Upper lobe of left lung (tissue), 6 donors: ENCODE data around the gene TMEM184B. TPM values are rescaled to one million over a fixed set of nuclear protein-coding genes. Genes with fewer than 3 reads are reported as not detected.

Experiments
- ATAC-seq, 2 donors: fragments of 200-7000 bp; cut with Tn5 transposase; one replicate each; pipeline ENCODE4 v1.9.1; 2022; ENCODE audit warnings: mild to moderate bottlenecking in 2 of 2, moderate library complexity in 2 of 2; ENCODE audit not compliant: low FRiP score in 2 of 2
- DNase-seq, 2 donors: peaks; one replicate each; pipeline ENCODE4 v3.0.0-alpha.2; 2019 to 2020
- H3K27ac ChIP-seq, 4 donors: fragments of 200-600 bp; sonication (generic); one replicate each; pipeline ENCODE4 v1.5.1; 2016 to 2019
- H3K27me3 ChIP-seq, 4 donors: fragments of 200-600 bp; sonication (generic); one replicate each; pipeline ENCODE4 v1.5.1; 2017 to 2019
- H3K36me3 ChIP-seq, 4 donors: fragments of 200-600 bp; sonication (generic); one replicate each; pipeline ENCODE4 v1.5.1; 2016 to 2019
- H3K4me1 ChIP-seq, 4 donors: fragments of 200-600 bp; sonication (generic); one replicate each; pipeline ENCODE4 v1.5.1; 2018 to 2019
- H3K4me3 ChIP-seq, 4 donors: fragments of 200-600 bp; sonication (generic); one replicate each; pipeline ENCODE4 v1.5.1; 2017 to 2019; ENCODE audit warnings: mild to moderate bottlenecking in 2 of 4, moderate library complexity in 1 of 4
- H3K9me3 ChIP-seq, 4 donors: fragments of 200-600 bp; sonication (generic); one replicate each; pipeline ENCODE4 v1.5.1; 2018 to 2019
- CTCF ChIP-seq, 6 experiments: fragments of 450-650 bp in 4 of 6; fragments of 200-600 bp in 2 of 6; sonication (generic) in 2 of 6; IDR thresholded peaks; one replicate each; pipeline ENCODE4 v1.5.1; 2016 to 2019; ENCODE audit warnings: antibody characterized with exemption in 6 of 6
- EP300 ChIP-seq, 4 donors: sonication (generic); formaldehyde crosslinking; IDR thresholded peaks; one replicate each; pipeline ENCODE4 v1.5.1; 2017; ENCODE audit warnings: antibody characterized with exemption in 4 of 4, control low read depth in 2 of 4
- POLR2A ChIP-seq, 4 donors: fragments of 450-650 bp; IDR thresholded peaks; one replicate each; pipeline ENCODE4 v1.5.1; 2016 to 2017; ENCODE audit warnings: antibody characterized with exemption in 4 of 4, mild to moderate bottlenecking in 2 of 4
- POLR2AphosphoS5 ChIP-seq, 2 donors: sonication (generic); formaldehyde crosslinking; IDR thresholded peaks; one replicate each; pipeline ENCODE4 v1.5.1; 2017; ENCODE audit warnings: antibody characterized with exemption in 2 of 2
- WGBS, 2 donors: methylation state at CpG; one replicate each; pipeline ENCODE4 v1.1.5; 2017 to 2018; 5-methylcytosine and 5-hydroxymethylcytosine counted together
- total RNA-seq, 6 donors: library from RNA; depleted of rRNA in 4 of 6; stranded (reverse); fragments of >200 nt in 4 of 6; gene quantifications; one replicate each; pipeline versions ENCODE4 v1.1.0 to v1.2.1, GENCODE V29; 2016 to 2021
- donor health status: DM: no; HTN: no; CAD: no; lungs with moderate emphysema.
- donor health status: DM: no; HTN: yes; CAD: no; lungs with severe emphysema.

TMEM184B gene
- total RNA-seq, 6 donors from 2014 or later = 47.5 to 141 (median 72.1) TPM

GRCh38 chr22:38294193-38294592 lies 21.4 kb upstream of the TMEM184B start:
- ATAC-seq = no peak
- no peak for TF ChIP-seq CTCF (IDR thresholded peaks at IDR 0.05)
- Histone ChIP-seq H3K9me3 (no peaks in the 10 kb centered on the region), H3K36me3 (peaks cover 35 to 84% (median 78%) of the 10 kb centered on the region in 4 donors), H3K4me1 (no peaks in the 10 kb centered on the region), H3K4me3 (no peak overlapping the region), H3K27me3 (no peaks in the 10 kb centered on the region), H3K27ac (peak overlapping the region in 3 of 4 donors; percentile 51 to 71 (median 63))
- 98 to 100% methylated on average over 1 to 26 of the region's 26 CpGs for WGBS, 2 donors
- peak in 1 of 2 donors; percentile 80 for DNase-seq

GRCh38 chr22:38292694-38293093 lies 19.9 kb upstream of the TMEM184B start:
- no peaks in the 10 kb centered on the region for H3K4me1 ChIP-seq
- WGBS, 2 donors = 70 to 87% methylated on average over 9 of the region's 9 CpGs
- H3K27ac ChIP-seq = peak overlapping the region in 3 of 4 donors; percentile 51 to 71 (median 63)
- DNase-seq = no peak
- H3K27me3 ChIP-seq = no peaks in the 10 kb centered on the region
- H3K36me3 ChIP-seq = peaks cover 20 to 77% (median 63%) of the 10 kb centered on the region in 4 donors
- TF ChIP-seq POLR2AphosphoS5 (IDR thresholded peaks at IDR 0.05) (no peak), POLR2A (IDR thresholded peaks at IDR 0.05) (no peak), CTCF (IDR thresholded peaks at IDR 0.05) (no peak), EP300 (IDR thresholded peaks at IDR 0.05) (no peak)
- H3K4me3 ChIP-seq = no peak overlapping the region
- no peak for ATAC-seq
- H3K9me3 ChIP-seq = no peaks in the 10 kb centered on the region

- Histone ChIP-seq H3K36me3 (peaks cover 18 to 65% (median 50%) of the 10 kb centered on the region in 4 donors), H3K9me3 (no peaks in the 10 kb centered on the region), H3K4me3 (no peak overlapping the region), H3K27ac (peak overlapping the region; percentile 48 to 72 (median 68)), H3K4me1 (no peaks in the 10 kb centered on the region), H3K27me3 (no peaks in the 10 kb centered on the region)
- 70 to 80% methylated on average over 13 to 22 of the region's 22 CpGs for WGBS, 2 donors
- TF ChIP-seq POLR2AphosphoS5 (IDR thresholded peaks at IDR 0.05) (peak in 1 of 2 donors; percentile 18), EP300 (IDR thresholded peaks at IDR 0.05) (no peak), CTCF (IDR thresholded peaks at IDR 0.05) (no peak), POLR2A (IDR thresholded peaks at IDR 0.05) (no peak)
- DNase-seq (peak; percentile 37 to 85), ATAC-seq (no peak)
Measured at GRCh38 chr22:38291201-38291777, 18.5 kb upstream of the TMEM184B start.

- H3K27me3 ChIP-seq = no peaks in the 10 kb centered on the region
- ATAC-seq (no peak), DNase-seq (no peak)
- 71 to 79% methylated on average over 8 of the region's 8 CpGs for WGBS, 2 donors
- H3K4me3 ChIP-seq = no peak overlapping the region
- H3K27ac ChIP-seq = peak overlapping the region; percentile 17 to 71 (median 42)
- H3K36me3 ChIP-seq = peaks cover 11 to 56% (median 40%) of the 10 kb centered on the region in 4 donors
- H3K9me3 ChIP-seq = no peaks in the 10 kb centered on the region
- H3K4me1 ChIP-seq = no peaks in the 10 kb centered on the region
- TF ChIP-seq POLR2A (IDR thresholded peaks at IDR 0.05) (no peak), CTCF (IDR thresholded peaks at IDR 0.05) (no peak), EP300 (IDR thresholded peaks at IDR 0.05) (no peak), POLR2AphosphoS5 (IDR thresholded peaks at IDR 0.05) (no peak)
Measured at GRCh38 chr22:38290347-38290746, 17.5 kb upstream of the TMEM184B start.

- ATAC-seq (peak; percentile 31 to 34), DNase-seq (peak in 1 of 2 donors; percentile 49)
- Histone ChIP-seq H3K27me3 (no peaks in the 10 kb centered on the region), H3K36me3 (peaks cover 11 to 48% (median 33%) of the 10 kb centered on the region in 4 donors), H3K9me3 (no peaks in the 10 kb centered on the region), H3K4me1 (peaks cover under 1 to 7% (median 4%) of the 10 kb centered on the region in 4 donors), H3K27ac (peak overlapping the region; percentile 17 to 71 (median 42)), H3K4me3 (no peak overlapping the region)
- TF ChIP-seq POLR2A (IDR thresholded peaks at IDR 0.05) (no peak), EP300 (IDR thresholded peaks at IDR 0.05) (no peak), CTCF (IDR thresholded peaks at IDR 0.05) (no peak), POLR2AphosphoS5 (IDR thresholded peaks at IDR 0.05) (peak in 1 of 2 donors; percentile 11)
- WGBS, 2 donors = 76 to 80% methylated on average over 9 of the region's 12 CpGs
Measured at GRCh38 chr22:38289583-38290082, 16.8 kb upstream of the TMEM184B start.
